Measurements from ENCODE around the gene CEP295NL. TPM values are rescaled to one million over a fixed set of nuclear protein-coding genes. Genes with fewer than 3 reads are reported as not detected.
A peak's percentile ranks its signal among the peaks of the same experiment; 100 is the strongest.

Gene CEP295NL
- polyA plus RNA-seq, 2 of the 4 experiments (the other 2 are of a cell fraction): 0.10 to 0.13 TPM

DNA sequence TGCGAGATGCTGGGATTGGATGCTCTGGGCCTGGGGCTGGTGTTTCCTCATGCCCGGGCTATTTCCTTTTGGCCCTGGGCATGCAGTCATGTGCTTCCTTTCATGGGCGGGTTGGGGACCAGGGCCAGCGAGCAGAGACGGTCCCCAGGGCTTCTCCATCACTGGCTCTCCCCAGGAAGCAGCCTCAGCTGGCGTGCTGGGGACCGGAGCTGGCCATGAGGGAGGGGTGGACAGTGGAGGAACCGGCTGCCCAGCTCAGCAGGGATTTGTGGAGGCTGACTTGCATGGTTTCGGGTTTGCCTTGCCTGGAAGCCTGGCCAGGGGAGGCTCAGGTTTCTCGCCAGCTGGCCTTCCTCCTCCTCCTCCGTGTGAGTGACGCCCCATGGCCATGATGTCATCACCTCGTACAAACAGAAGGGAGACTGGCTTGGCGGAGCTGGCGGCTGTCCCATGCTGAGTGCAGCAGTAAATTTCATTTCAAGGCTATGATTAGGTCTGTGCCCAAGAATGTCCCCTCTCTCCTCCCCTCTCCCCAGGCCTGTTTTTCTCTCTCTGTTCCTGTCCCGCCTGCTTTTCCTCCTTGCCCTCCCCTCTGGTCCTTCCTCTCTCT is 31.1 kb upstream of the CEP295NL start (continued):
- TF ChIP-seq MYC (IDR thresholded peaks at IDR 0.05; ENCODE audit: borderline replicate concordance, low read length) (no peak; the same call in 1 of the 2 replicates), ZFP36 (IDR thresholded peaks at IDR 0.05; ENCODE audit: borderline replicate concordance, partially characterized antibody) (no peak), RCOR1 (IDR thresholded peaks at IDR 0.05; ENCODE audit: low read depth, low read length) (no peak), GATA3 (IDR thresholded peaks at IDR 0.05; ENCODE audit: borderline replicate concordance) (peak; percentile 68; the same call in 1 of the 2 replicates), HDAC2 (IDR thresholded peaks at IDR 0.05) (no peak), EHMT2 (IDR thresholded peaks at IDR 0.05; ENCODE audit: low read depth) (no peak), RARB (CRISPR knock-in tag; IDR thresholded peaks at IDR 0.05) (no peak), MAFK (IDR thresholded peaks at IDR 0.05; ENCODE audit: partially characterized antibody) (peak; percentile 96), ZNF302 (CRISPR knock-in tag; IDR thresholded peaks at IDR 0.05) (no peak), CEBPB (IDR thresholded peaks at IDR 0.05) (0 out of 4 replicates have a peak, but pooled peaks of 1 of the 2 experiments have one; percentile 35), KDM1A (IDR thresholded peaks at IDR 0.05; ENCODE audit: low read depth) (no peak), ZC3H11A (IDR thresholded peaks at IDR 0.05) (no peak), RNF2 (IDR thresholded peaks at IDR 0.05; ENCODE audit: borderline replicate concordance, low read depth) (no peak), MAZ (IDR thresholded peaks at IDR 0.05; ENCODE audit: borderline replicate concordance, low read depth, low read length) (no peak), HEYL (CRISPR knock-in tag; IDR thresholded peaks at IDR 0.05) (no peak), SMC3 (IDR thresholded peaks at IDR 0.05) (no peak), CBX8 (IDR thresholded peaks at IDR 0.05) (no peak), HOXB13 (CRISPR knock-in tag; IDR thresholded peaks at IDR 0.05; ENCODE audit: low read depth) (no peak), ESRRA (IDR thresholded peaks at IDR 0.05; ENCODE audit: borderline replicate concordance, low read length) (no peak), NR3C1 (IDR thresholded peaks at IDR 0.05) (no peak)
- TF ChIP-seq, protein P1, sequence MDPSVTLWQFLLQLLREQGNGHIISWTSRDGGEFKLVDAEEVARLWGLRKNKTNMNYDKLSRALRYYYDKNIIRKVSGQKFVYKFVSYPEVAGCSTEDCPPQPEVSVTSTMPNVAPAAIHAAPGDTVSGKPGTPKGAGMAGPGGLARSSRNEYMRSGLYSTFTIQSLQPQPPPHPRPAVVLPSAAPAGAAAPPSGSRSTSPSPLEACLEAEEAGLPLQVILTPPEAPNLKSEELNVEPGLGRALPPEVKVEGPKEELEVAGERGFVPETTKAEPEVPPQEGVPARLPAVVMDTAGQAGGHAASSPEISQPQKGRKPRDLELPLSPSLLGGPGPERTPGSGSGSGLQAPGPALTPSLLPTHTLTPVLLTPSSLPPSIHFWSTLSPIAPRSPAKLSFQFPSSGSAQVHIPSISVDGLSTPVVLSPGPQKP (IDR thresholded peaks at IDR 0.05; ENCODE audit: low read depth, low read length): no peak
- TF ChIP-seq, protein P2, sequence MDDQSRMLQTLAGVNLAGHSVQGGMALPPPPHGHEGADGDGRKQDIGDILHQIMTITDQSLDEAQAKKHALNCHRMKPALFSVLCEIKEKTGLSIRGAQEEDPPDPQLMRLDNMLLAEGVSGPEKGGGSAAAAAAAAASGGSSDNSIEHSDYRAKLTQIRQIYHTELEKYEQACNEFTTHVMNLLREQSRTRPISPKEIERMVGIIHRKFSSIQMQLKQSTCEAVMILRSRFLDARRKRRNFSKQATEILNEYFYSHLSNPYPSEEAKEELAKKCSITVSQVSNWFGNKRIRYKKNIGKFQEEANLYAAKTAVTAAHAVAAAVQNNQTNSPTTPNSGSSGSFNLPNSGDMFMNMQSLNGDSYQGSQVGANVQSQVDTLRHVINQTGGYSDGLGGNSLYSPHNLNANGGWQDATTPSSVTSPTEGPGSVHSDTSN (IDR thresholded peaks at IDR 0.05): peak; percentile 76; the same call in 1 of the 2 replicates
- TF ChIP-seq, protein P3, sequence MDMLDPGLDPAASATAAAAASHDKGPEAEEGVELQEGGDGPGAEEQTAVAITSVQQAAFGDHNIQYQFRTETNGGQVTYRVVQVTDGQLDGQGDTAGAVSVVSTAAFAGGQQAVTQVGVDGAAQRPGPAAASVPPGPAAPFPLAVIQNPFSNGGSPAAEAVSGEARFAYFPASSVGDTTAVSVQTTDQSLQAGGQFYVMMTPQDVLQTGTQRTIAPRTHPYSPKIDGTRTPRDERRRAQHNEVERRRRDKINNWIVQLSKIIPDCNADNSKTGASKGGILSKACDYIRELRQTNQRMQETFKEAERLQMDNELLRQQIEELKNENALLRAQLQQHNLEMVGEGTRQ (IDR thresholded peaks at IDR 0.05): 0 out of 2 replicates have a peak, but pooled peaks have one; percentile 38
- TF ChIP-seq, protein P4, sequence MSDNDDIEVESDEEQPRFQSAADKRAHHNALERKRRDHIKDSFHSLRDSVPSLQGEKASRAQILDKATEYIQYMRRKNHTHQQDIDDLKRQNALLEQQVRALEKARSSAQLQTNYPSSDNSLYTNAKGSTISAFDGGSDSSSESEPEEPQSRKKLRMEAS (IDR thresholded peaks at IDR 0.05): peak; percentile 66; the same call in 1 of the 2 replicates
- TF ChIP-seq, protein P5, sequence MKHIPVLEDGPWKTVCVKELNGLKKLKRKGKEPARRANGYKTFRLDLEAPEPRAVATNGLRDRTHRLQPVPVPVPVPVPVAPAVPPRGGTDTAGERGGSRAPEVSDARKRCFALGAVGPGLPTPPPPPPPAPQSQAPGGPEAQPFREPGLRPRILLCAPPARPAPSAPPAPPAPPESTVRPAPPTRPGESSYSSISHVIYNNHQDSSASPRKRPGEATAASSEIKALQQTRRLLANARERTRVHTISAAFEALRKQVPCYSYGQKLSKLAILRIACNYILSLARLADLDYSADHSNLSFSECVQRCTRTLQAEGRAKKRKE (CRISPR knock-in tag; IDR thresholded peaks at IDR 0.05; ENCODE audit: low read depth): no peak
- TF ChIP-seq, protein P6, sequence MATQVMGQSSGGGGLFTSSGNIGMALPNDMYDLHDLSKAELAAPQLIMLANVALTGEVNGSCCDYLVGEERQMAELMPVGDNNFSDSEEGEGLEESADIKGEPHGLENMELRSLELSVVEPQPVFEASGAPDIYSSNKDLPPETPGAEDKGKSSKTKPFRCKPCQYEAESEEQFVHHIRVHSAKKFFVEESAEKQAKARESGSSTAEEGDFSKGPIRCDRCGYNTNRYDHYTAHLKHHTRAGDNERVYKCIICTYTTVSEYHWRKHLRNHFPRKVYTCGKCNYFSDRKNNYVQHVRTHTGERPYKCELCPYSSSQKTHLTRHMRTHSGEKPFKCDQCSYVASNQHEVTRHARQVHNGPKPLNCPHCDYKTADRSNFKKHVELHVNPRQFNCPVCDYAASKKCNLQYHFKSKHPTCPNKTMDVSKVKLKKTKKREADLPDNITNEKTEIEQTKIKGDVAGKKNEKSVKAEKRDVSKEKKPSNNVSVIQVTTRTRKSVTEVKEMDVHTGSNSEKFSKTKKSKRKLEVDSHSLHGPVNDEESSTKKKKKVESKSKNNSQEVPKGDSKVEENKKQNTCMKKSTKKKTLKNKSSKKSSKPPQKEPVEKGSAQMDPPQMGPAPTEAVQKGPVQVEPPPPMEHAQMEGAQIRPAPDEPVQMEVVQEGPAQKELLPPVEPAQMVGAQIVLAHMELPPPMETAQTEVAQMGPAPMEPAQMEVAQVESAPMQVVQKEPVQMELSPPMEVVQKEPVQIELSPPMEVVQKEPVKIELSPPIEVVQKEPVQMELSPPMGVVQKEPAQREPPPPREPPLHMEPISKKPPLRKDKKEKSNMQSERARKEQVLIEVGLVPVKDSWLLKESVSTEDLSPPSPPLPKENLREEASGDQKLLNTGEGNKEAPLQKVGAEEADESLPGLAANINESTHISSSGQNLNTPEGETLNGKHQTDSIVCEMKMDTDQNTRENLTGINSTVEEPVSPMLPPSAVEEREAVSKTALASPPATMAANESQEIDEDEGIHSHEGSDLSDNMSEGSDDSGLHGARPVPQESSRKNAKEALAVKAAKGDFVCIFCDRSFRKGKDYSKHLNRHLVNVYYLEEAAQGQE (IDR thresholded peaks at IDR 0.05): no peak
- TF ChIP-seq, protein P7, sequence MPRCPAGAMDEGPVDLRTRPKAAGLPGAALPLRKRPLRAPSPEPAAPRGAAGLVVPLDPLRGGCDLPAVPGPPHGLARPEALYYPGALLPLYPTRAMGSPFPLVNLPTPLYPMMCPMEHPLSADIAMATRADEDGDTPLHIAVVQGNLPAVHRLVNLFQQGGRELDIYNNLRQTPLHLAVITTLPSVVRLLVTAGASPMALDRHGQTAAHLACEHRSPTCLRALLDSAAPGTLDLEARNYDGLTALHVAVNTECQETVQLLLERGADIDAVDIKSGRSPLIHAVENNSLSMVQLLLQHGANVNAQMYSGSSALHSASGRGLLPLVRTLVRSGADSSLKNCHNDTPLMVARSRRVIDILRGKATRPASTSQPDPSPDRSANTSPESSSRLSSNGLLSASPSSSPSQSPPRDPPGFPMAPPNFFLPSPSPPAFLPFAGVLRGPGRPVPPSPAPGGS (IDR thresholded peaks at IDR 0.05): 0 out of 3 replicates have a peak, but pooled peaks have one; percentile 37
- TF ChIP-seq, protein P8, sequence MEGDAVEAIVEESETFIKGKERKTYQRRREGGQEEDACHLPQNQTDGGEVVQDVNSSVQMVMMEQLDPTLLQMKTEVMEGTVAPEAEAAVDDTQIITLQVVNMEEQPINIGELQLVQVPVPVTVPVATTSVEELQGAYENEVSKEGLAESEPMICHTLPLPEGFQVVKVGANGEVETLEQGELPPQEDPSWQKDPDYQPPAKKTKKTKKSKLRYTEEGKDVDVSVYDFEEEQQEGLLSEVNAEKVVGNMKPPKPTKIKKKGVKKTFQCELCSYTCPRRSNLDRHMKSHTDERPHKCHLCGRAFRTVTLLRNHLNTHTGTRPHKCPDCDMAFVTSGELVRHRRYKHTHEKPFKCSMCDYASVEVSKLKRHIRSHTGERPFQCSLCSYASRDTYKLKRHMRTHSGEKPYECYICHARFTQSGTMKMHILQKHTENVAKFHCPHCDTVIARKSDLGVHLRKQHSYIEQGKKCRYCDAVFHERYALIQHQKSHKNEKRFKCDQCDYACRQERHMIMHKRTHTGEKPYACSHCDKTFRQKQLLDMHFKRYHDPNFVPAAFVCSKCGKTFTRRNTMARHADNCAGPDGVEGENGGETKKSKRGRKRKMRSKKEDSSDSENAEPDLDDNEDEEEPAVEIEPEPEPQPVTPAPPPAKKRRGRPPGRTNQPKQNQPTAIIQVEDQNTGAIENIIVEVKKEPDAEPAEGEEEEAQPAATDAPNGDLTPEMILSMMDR (IDR thresholded peaks at IDR 0.05): no peak
- TF ChIP-seq, protein P9, sequence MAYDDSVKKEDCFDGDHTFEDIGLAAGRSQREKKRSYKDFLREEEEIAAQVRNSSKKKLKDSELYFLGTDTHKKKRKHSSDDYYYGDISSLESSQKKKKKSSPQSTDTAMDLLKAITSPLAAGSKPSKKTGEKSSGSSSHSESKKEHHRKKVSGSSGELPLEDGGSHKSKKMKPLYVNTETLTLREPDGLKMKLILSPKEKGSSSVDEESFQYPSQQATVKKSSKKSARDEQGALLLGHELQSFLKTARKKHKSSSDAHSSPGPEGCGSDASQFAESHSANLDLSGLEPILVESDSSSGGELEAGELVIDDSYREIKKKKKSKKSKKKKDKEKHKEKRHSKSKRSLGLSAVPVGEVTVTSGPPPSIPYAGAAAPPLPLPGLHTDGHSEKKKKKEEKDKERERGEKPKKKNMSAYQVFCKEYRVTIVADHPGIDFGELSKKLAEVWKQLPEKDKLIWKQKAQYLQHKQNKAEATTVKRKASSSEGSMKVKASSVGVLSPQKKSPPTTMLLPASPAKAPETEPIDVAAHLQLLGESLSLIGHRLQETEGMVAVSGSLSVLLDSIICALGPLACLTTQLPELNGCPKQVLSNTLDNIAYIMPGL (CRISPR knock-in tag; IDR thresholded peaks at IDR 0.05; ENCODE audit: borderline replicate concordance): no peak

All from A549 (cell line).